HG03175 (cell line): ENCODE measurements around the gene LPCAT4.
"Not testable (repeated sequence)": the region's sequence is repeated elsewhere in the genome, so short reads cannot be mapped to it uniquely, and the experiment has no call there.

Source experiments
- ATAC-seq: cut with Tn5 transposase; IDR thresholded peaks from one replicate; pipeline ENCODE4 v1.9.1; 2021; ENCODE audit warnings: mild to moderate bottlenecking, moderate library complexity; ENCODE audit not compliant: unreplicated experiment

LPCAT4 gene, protein sequence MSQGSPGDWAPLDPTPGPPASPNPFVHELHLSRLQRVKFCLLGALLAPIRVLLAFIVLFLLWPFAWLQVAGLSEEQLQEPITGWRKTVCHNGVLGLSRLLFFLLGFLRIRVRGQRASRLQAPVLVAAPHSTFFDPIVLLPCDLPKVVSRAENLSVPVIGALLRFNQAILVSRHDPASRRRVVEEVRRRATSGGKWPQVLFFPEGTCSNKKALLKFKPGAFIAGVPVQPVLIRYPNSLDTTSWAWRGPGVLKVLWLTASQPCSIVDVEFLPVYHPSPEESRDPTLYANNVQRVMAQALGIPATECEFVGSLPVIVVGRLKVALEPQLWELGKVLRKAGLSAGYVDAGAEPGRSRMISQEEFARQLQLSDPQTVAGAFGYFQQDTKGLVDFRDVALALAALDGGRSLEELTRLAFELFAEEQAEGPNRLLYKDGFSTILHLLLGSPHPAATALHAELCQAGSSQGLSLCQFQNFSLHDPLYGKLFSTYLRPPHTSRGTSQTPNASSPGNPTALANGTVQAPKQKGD

DNA sequence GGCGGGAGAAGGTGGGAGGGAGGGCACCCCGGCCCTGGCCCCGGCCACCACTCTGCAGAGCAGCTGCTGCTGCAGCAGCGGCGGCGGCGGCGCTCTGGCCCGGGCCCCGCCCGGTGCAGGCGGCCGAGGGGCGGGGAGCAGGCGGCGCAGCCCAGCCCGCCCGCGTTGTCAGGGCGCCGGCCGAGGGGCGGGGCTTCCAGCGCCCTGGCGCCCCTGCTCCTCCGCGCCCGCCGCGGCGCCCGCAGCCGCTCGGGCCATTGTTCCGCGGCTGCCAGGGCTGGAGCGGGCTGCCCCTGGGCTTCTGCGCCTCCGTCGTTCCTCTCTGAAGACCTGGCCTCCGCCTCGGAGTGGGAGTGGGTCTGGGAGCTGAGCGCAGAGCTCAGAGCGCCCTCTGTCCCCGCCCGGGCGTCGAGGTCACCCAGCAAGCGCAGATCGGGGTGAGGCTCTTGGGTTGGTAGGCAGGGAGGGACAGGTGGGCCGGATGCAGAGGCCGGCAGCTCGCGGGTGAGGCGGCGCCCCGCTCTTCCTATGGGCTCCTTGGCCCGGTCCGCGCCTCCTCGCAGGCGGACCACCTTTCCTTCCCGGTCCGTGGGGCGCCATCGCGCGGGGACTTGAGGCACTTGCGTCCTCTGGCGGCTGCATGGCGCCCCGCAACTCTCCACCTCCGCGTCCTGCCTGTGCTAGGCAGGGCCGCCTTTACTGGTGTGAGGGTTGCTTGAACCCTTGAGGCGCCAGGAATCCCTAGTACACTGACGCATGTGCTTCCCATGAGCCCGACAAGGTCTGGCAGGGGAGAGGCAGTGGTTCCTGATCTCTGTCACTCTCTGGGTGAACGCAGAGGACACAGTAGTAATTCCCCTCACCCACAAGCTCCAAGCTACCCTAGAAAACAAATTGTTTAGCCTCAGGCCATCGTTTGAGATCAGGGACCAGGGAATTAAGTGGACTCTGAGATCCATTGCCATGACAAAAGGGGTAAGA, at the start of gene LPCAT4:
TSS of gene LPCAT4 (minus strand) at position 96 of the 981 bp plus-strand sequence. CDS start 96 bp downstream, outside the sequence.
- ATAC-seq = peak; percentile 82

DNA sequence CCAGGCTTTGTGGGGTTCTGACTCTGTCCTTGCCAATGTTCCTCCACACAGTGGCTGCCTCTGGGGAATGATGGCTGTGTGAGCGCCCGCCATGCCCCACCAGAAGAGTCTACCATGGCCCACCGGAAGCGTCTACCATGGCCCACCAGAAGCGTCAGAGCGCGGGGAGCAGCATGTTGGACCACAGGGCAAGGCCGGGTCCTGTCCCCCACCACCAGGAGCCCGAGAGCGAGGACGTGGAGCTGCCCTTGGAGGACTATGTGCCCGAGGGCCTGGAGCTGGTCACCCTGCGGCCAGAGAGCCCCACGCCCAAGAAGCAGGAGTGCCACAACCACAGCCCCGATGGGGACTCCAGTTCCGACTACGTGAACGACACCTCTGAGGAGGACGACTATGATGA, 42.5 kb upstream of the LPCAT4 start:
- ATAC-seq = not testable (repeated sequence)

DNA sequence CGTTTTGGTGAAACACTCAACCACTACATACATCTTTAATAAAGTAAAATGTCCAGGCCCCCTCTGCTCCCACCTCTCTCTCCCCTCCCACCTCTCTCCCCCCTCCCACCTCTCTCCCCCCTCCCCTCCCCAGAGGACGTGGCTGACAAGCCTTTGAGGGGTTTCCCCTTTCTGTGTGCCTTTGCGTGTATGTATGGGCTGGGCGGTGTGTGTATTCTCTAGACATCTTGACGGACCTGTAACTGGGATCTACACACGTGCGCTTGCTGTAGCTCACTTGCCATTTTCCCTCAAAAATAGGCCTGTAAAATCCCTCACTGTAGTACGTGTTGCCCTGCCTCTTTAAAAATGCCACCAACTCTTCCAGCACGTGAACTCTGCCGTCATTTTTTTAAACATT, 42.0 kb upstream of the LPCAT4 start:
- ATAC-seq = not testable (repeated sequence)

DNA sequence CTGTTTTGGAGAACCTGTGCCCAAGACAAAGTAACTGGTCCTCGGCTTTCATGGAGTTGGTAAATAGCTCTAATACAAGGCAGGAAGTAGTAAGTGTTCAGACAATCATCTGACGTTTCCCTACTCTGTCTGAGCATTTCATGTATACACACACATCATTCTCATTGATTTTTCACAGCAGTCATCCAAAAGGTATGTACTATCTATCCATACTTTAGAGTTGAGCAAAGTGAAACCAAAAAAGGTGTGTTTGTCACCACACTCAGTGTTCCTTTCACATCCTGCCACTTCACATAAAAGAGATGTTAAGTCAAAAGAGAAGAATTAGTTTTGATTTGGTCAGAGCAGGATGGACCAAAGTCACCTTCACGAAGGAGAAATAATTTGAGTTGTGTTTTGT, 36.9 kb upstream of the LPCAT4 start:
- ATAC-seq = not testable (repeated sequence)

DNA sequence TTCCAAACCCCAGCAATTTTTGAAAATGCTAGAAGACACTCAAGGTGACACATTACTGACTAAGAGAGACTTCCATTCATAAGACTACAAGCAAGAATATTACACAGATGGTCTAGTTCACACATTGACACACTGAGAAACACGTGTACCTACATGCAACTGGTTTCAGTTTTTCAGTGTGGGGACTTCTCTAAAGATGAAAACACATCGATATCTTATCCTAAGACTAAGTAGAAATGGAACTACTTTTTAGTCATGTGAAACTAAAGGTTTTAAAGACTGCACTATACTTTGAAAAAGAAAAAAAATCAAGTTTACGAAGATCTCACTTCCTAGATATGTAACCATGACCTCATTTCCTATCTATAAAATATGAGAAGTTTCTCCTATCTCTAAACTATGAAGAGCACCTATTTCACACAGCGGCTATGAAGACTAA, 36.2 kb upstream of the LPCAT4 start:
- ATAC-seq = not testable (repeated sequence)

DNA sequence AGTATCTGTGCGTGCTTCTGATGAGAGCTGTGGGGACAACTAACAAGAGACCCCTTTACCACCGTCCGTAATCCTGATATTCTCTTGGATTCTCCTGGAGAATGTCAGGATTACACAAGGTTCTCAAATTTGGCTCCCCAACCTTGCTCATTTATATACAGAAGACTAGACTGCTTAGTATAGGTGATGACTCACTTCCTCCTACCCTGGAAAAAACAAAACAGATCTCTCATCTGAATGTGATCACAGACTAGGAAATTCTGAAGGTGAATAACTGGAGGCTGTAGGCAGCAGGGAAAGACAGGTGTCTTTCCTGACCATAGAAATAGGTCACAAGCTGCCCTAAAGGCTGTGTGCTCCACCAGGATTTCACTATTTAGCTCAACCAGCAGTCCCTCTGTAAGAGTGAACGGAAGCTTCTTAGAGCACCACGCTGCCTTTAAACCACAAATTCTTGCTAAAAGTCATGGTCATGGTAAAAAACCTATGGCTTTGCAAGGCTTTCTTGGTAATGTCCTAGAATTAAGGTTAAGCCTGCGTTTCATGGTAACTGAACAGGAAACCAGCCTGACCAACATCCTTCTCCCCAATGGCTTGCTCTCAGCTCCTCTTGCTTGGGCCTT, 30.8 kb upstream of the LPCAT4 start:
- ATAC-seq = not testable (repeated sequence)

DNA sequence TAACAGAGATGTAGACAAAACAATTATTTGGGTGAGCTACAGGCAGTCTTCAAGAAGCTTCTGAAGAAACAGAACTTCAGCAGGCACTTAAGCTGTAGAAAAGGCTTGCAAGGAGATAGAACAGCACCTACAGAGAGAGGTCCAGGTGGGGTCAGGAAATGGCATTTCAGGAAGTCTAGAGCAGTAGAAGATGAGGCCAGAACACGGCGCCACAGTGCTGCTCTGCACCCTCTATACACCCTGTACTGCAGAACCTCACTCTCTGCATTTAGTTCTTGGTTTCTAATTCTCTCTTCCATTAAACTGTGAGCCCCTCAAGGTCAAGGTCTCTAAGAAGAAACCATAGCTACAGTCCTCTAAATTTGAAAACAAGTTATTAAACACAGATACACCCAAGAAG, 26.0 kb upstream of the LPCAT4 start:
- not testable (repeated sequence) for ATAC-seq

DNA sequence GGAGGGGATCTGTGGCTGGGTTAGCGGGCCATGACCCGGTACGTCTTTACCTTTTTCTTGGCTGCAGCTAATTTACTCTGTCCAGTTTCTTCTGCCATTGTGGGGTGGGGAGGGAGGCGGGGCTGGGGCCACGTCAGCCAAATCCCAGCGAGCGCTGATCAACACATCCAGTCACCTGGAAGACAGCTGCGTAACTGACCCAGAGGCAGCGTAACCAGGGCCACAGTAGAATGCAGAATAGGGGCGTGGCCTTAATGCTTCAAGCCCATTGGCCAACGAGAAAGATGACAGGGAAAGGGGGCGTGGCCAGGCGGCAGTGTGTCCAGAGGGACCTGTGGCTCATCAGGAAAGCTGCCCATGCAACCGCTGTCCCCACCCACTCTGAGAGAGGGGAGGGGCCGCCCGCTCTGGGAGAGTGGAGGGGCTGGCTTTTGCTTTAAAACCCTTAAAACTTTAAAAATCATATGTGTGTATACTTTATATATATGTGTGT, 22.6 kb upstream of the LPCAT4 start:
- ATAC-seq = not testable (repeated sequence)

DNA sequence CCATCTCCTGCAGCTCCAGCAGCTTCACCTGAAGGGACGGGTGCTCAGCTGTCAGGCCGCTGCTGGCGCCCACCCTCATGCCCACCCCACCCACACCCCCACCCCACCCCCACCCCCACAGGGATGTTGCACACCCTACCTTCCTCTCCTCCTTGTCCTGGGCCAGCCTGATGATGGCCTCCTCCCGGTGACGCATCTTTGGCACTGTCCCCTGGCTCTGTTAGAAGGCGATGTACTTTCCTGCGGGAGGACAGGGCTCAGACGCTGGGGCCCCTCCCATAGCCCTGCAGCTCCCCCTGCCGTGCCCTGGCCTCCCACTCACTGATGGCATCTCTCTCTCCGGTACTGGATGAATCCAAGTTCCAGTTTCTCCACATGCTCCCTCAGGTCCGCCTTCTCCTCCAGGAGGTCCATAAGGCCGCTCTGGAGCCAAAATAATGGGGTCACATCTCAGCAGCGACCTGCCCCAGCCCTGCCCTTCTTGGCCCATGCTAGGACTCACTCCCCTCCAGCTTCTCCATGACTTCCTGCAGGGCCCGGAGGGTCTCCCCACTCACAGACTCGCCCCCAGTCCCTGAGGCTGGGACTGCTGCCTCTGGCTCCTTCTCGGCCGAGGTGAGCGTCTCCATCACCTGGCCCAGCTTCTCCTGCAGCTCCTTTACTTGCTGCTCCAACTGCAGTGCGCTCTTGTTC, 15.0 kb upstream of the LPCAT4 start:
- ATAC-seq = not testable (repeated sequence)

DNA sequence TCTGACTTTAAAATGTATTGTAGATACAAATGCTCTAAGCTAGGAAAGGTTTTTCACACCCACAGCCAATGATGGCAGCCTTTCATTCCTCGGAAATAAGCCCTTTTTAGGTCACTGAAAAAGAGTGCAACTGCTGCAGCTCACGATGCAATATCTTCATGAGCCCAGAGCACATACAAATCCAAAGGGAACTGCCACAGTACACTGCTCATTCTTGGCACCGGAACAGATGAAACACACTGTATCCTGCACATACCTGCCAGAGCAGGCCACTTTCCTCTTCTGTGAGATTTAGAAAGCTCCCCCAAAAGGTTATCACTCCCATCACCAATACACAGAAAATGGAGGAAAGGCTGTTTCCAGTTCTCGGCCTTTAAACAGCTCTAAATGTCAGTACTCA, 13.5 kb upstream of the LPCAT4 start:
- ATAC-seq = not testable (repeated sequence)

DNA sequence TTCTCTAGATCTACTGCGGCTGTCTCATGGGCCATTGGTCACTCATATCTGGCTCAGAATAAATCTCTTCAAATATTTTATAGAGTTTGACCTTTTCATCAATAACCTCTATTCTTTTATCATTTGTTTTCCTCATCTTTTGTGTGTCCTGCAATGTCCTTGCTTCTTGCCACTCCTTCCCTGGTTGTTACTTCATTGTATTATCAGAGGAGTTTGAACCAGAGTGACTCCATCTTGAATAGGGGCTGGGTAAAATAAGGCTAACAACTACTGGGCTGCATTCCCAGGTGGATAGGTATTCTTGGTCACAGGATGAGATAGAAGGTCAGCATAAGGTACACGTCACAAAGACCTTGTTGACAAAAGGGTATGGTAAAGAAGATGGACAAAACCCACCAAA, 9.9 kb upstream of the LPCAT4 start:
- ATAC-seq = no peak

DNA sequence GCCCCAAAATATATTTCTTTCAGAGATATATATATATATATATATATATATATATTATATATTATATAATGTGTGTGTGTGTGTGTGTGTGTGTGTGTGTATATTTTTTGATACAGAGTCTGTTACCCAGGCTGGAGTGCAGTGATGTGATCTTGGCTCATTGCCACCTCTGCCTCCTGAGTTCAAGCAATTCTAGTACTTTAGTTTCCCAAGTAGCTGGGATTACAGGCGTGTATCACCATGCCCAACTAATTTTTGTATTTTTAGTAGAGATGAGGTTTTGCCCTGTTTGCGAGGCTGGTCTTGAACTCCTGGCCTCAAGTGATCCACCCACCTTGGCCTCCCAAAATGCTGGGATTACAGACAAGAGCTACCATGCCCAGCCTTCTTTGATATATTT, 8.5 kb upstream of the LPCAT4 start:
- not testable (repeated sequence) for ATAC-seq

DNA sequence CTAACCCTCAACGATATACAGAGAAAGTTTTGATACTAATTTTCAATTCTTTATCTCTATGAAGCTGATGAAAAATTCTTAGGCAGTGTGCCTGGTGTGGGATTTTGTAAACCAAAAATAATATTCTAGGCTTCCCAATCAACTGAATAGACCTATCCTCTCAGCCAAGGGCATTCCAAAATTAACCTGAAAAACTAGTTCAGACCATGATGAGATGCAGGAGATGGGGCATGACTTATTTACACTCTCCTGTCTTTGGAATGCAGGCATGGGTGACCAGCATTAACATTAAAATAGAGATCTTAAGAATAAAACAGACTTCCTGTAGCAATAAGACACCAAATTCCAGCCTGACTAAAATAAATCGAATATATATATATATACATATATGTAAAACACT, 7.8 kb upstream of the LPCAT4 start:
- no peak for ATAC-seq

DNA sequence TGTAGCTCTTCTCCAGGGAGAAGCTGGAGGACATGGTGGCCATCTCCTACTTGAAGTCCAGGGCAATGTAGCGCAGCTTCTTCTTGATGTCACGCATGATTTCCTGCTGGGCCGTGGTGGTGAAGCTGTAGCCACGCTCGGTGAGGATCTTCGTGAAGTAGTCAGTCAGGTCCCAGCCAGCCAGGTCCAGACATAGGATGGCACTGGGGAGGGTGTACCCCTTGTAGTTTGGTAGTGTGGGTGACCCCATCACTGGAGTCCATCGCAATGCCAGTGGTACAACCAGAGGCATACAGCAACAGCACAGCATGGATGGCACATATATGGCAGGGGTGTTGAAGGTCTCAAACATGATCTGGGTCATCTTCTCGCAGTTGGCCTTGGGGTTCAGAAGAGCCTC, 7.0 kb upstream of the LPCAT4 start:
- no peak for ATAC-seq

DNA sequence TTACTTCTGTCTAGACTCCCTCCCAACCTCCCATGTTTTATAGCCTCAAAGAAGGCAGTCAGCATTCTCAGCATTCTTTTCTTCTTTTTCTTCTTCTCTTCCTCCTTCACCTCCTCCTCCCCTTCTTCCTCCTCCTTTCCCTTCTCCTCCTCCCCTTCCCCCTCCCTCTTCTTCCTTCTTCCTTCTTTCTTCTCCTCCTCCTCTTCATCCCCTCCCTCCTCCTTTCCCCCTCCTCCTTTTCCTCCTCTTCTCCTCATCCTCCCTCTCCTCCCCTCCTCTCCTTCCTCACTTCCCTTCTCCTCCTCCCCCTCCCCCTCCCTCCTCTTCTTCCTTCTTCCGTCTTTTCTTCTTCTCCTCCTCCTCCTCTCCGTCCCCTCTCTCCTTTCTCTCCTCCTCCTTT, 3.6 kb upstream of the LPCAT4 start:
- ATAC-seq = no peak

DNA sequence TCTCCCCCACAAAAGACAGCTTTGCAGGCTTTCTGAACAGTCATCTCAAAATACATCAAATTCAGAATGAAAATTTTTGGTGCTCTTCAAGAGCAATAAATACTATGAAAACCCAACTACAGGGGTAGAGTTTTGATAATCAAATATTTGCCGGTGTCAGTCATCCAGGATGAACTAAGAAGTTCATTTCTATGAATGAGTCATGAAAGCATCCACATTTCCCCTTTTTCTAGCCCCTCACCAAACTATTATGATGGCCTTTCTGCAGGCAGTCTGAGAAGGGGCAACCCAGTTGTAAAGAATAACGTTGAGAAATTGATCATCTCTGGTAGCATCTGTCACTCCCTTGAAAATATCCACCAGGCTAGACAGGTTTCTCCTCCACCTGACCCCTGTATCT, 3.1 kb upstream of the LPCAT4 start:
- no peak for ATAC-seq

DNA sequence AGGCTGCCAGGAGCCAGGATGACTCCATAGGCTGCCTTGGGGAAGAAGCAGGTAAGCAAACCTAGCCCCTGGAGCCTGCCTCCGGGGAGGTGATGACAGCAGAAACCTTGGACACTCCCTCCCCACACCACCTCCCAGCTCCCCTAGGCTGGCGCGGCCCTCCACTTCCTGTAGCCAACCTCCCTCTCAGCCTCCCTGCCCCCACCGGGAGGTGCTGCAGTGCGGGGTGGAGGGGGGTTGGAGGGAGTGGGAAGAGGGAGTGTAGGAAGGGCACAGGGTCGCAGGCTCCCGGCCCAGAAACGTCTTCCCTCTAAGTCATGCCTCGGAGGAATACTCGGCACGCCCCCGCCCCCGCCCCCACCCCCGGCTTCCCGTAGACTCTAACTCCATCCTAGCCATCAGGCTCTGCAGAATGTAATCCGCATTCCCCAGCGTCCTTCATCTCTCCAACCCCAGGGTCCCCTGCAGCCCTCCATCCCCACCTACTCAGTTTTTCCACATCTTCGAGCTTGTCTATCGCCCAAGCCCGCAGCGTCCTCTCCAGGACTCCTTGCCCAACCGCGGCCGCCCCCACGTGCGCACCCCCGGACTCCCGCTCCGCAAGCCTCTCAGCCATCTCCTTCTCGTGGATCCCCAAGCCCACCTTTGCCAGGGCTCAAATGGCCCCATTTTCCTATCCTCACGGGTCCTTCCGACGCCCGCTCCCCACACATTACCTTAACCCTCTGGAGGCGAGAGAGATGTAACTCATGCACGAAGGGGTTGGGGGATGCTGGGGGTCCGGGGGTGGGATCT, 528 bp downstream of the LPCAT4 start:
- no peak for ATAC-seq

DNA sequence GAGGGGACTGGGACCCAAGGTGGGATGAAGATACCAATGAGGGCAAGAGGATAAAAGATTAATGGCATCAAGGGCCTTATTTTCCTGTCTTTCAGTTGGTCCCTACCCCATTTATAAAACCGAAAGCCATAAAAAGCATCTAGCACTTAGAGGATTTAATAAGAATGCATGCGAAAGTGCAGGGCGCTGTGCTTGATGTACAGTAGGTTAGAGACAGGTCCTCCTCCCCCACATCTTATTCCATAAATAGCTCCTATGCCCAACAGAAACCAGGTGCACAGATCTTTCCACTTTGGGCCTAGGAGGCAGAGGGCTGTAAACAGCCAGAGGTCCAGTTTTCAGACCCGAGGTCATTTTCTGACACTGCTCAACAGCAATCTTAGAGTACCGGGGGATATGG, 1.2 kb downstream of the LPCAT4 start:
- no peak for ATAC-seq

DNA sequence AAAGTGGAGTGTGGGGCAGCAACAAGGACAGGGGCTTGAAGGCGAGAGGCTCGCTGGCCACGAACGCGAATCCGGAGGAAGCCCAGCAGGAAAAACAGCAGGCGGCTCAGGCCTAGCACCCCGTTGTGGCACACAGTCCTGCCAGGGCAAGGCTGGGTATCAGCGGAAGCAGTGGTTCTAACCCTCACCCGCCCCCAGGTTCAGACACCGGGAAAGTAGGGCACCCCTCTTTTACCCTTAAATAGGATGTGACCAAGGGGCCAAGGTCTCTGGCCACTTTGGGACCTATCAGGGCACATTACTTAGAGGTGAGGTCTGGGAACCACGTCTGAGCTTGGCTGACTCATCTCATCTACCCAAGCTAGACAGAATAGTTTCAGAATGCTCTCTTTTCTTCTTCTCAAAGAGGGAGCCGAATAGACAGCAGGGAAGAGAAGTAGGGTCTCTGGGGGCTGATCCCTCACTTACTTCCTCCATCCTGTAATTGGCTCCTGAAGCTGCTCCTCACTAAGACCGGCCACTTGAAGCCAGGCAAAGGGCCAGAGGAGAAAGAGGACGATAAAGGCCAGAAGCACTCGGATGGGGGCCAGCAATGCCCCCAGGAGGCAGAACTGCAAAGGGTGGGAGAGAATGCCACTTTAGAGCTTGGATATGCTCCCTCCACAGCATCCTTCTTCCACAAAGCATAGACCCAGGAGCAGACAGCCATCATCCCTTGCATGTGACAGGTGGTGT, 1.7 kb downstream of the LPCAT4 start:
- no peak for ATAC-seq
